GM18951 (cell line): Measurements from ENCODE around the gene VTI1A.
A peak's percentile ranks its signal among the peaks of the same experiment; 100 is the strongest.
"Not testable (repeated sequence)": the region's sequence is repeated elsewhere in the genome, so short reads cannot be mapped to it uniquely, and the experiment has no call there.

ENCODE experiments used
- POLR2A ChIP-seq: IDR thresholded peaks from 4 replicates; pipeline ENCODE4 v1.6.1; 2011; ENCODE audit warnings: mild to moderate bottlenecking; ENCODE audit not compliant: insufficient read length, insufficient read depth; ENCODE audit errors: extremely low read depth
- in situ Hi-C: fragments of 300-500 bp; cut with MboI; formaldehyde crosslinking; loops from one replicate; pipeline ENCODE4 v1.12.0; 2022; ENCODE audit warnings: low sequenced_read_pairs, mixed read lengths, inconsistent platforms; ENCODE audit not compliant: unreplicated experiment

Gene VTI1A

GRCh38 chr10:112446855-112447619 lies at the start of gene VTI1A, which contains the start of gene ZDHHC6:
TSS of gene VTI1A (plus strand) at chr10:112447215. CDS start at chr10:112447374, 159 bp downstream.
TSS of gene ZDHHC6 (minus strand) at chr10:112446914. CDS start at chr10:112445436, 1,478 bp downstream.
- peak; percentile 87 for TF ChIP-seq POLR2A
- in situ Hi-C loops: no loop called here

- TF ChIP-seq POLR2A: no peak
These were observed 49.4 kb upstream of the VTI1A start for GRCh38 chr10:112397592-112397991.

DNA sequence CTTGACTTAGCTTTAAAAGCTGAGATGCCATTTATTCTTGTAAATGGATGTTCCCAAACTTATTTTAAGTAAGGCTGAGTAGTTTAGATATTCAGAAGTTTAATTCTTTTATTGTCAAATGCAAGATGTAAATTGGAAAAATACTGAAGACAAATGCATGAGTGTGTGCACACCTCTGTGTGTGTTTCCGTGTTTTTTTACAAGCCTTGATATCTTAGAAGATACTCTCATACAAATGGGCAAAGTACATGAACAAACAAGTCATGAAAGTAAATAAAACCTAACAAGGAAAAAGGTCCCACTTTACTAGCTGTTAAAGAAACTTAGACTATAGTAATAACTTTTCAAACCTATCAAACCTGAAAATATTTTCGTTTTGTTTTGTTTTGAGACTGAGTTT lies 44.1 kb upstream of the VTI1A start:
- in situ Hi-C loops: no loop called here
- TF ChIP-seq POLR2A: no peak

More at GRCh38 chr10:112397592-112397991, 49.4 kb upstream of the VTI1A start:
- in situ Hi-C loops: no loop called here

- no peak for TF ChIP-seq POLR2A
- in situ Hi-C loops: no loop called here
These were observed 42.4 kb upstream of the VTI1A start for GRCh38 chr10:112404617-112405016.

DNA sequence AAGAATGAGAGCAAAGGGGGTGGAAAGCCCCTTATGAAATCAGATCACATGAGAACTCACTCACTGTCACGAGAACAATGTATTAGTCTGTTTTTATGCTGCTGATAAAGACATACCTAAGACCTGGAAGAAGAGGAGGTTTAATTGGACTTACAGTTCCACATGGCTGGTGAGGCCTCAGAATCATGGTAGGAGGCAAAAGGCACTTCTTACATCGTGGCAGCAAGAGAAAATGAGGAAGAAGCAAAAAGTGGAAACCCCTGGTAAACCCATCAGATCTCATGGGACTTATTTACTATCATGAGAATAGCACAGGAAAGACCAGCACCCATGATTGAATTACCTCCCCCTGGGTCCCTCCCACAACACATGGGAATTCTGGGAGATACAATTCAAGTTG lies 40.2 kb upstream of the VTI1A start:
- in situ Hi-C loops: not testable (repeated sequence)

GRCh38 chr10:112407696-112408095 lies 39.3 kb upstream of the VTI1A start:
- in situ Hi-C loops: no loop called here
- TF ChIP-seq POLR2A: no peak

GRCh38 chr10:112409299-112409698 lies 37.7 kb upstream of the VTI1A start:
- in situ Hi-C loops: no loop called here
- TF ChIP-seq POLR2A: no peak

GRCh38 chr10:112409755-112410154 lies 37.3 kb upstream of the VTI1A start:
- in situ Hi-C loops: no loop called here
- no peak for TF ChIP-seq POLR2A

GRCh38 chr10:112412696-112413095 lies 34.3 kb upstream of the VTI1A start:
- in situ Hi-C loops: no loop called here
- TF ChIP-seq POLR2A: no peak

GRCh38 chr10:112421731-112422130 lies 25.3 kb upstream of the VTI1A start:
- in situ Hi-C loops: no loop called here
- no peak for TF ChIP-seq POLR2A

GRCh38 chr10:112424651-112425050 lies 22.4 kb upstream of the VTI1A start:
- TF ChIP-seq POLR2A: no peak
- in situ Hi-C loops: no loop called here

- TF ChIP-seq POLR2A: no peak
- in situ Hi-C loops: no loop called here
These were observed 20.9 kb upstream of the VTI1A start for GRCh38 chr10:112426111-112426510.

DNA sequence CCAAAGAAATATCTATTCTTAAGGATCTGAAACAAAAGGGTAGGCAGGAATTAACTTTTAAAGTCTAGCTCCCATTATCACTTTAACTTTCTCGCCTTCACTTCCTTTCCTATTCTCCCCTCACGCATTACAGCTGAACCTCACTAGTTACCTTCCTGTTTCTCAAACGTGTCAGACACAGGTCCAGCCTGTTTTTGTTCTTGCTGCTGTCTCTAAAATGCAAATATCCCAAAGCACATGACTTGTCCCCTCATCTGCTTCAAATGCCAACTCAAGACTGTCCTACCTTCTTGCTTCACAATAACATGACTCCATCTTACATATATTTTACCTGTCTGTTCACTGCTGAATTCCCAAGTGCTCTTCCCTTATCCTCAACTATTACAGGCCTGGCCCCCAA lies 17.9 kb upstream of the VTI1A start:
- no peak for TF ChIP-seq POLR2A
- in situ Hi-C loops: no loop called here

DNA sequence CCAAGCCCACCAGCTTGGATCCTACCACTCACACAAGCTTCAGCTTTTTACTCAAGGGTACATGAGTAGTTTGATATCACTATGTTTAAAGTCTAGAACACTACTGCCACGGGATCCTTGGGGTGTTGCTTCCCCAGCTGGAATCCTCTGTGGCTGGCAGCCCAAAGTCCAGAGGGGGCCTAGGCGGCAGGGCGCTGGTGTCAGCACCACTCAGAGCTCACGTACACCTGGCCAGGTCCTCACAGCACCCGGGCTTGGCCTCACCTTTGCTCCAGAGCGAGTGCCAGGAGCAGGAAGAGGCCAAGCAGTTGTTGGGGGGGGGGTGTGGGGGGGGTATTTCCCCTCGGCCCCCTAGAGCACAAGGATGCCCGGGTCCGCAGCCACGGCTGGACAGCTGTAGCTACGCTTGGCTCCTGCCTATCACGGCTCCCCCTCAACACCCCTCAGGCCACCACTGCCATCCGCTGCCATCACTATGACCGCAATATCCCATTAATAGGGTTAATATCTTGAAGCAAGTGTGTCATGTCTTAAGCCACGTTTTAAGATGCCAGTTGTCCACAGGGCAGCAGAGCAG lies 17.3 kb upstream of the VTI1A start:
- in situ Hi-C loops: no loop called here
- TF ChIP-seq POLR2A: no peak
